ENCODE data around the gene H2BW1.
"Not testable (repeated sequence)": the region's sequence is repeated elsewhere in the genome, so short reads cannot be mapped to it uniquely, and the experiment has no call there.

Gene H2BW1, protein sequence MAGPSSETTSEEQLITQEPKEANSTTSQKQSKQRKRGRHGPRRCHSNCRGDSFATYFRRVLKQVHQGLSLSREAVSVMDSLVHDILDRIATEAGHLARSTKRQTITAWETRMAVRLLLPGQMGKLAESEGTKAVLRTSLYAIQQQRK

DNA sequence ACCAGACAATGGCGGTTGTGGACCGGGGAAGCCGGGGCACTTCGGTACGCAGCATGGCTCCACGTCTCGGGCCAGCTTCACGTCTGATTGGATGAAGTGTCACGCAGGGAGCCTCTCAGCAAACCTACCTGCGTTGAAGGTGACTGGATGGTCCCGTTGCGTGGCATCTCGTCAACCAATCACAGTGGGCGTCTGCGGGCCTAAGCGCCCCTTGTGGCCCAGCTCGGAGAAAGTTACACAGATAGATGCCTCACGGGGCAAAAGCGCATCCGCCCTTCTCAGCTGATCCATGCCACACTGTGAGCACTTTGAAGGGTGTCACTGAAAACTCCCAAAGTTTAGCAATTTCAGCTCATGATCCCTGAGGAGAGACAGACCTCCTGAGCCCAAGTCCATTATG, at the start of gene H2BW1:
Gene H2BW1 (minus strand): TSS at position 103 of the 400 bp plus-strand sequence. CDS start 132 bp downstream, outside the sequence.
- no peak for DNase-seq (ENCODE audit: low read depth)
- H3K4me3 ChIP-seq (ENCODE audit: low read depth, low read length): no peak within 1 kb of the TSS

DNA sequence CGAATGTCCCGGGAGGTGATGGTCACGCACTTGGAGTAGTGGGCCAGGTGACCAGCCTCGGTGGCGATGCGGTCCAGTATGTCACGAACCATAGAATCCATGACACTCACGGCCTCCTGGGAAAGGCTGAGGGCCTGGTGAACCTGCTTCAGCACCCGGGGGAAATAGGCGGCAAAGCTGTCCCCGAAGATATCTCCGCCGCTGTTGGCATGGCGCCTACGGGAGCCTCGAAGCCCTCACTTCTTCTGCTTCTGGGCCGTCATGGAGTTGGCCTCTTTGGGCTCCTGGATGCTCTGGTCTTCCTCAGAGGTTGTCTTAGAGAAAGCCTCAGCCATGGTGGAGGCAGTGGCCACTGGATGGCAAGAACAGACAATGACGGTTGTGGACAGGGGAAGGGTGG, 49.1 kb upstream of the H2BW1 start:
- DNase-seq (ENCODE audit: low read depth); H3K4me3 ChIP-seq (ENCODE audit: low read depth, low read length): not testable (repeated sequence)

DNA sequence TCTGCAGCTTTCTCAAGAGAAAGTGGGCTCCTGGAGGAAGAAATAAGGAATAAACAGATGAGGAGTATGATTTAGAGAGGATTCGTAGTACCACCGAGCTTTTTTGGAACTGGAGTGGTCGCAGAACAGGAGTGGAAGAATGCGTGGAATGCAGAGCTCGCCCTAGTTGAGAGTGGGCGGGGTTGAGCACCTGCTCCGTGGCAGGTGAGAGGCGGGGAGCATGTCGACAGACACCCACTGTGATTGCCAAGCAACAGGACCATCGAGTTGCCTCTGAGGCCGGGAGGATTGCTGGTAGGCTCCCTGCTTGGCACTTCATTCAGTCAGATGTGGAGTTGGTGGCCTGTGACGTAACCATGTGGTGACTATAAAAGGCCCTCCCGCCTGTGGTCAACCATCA, 41.4 kb upstream of the H2BW1 start:
- DNase-seq (ENCODE audit: low read depth); H3K4me3 ChIP-seq (ENCODE audit: low read depth, low read length): not testable (repeated sequence)

DNA sequence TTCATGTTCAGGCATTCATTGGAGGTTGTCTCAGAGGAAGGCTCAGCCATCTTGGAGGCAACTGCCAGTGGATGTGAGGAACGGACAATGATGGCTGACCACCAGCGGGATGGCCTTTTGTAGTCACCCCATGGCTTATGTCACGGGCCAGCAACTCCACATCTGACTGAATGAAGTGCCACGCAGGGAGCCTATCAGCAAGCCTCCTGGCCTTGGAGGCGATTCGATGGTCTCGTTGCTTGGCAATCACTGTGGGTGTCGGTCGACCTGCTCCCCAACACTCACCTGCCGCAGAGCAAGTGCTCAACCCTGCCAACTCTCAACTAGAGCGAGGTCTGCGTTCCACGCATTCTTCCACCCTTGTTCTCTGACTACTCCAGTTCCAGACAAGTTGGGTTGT, 33.7 kb upstream of the H2BW1 start:
- no peak overlapping the region for H3K4me3 ChIP-seq (ENCODE audit: low read depth, low read length)
- DNase-seq (ENCODE audit: low read depth): no peak

DNA sequence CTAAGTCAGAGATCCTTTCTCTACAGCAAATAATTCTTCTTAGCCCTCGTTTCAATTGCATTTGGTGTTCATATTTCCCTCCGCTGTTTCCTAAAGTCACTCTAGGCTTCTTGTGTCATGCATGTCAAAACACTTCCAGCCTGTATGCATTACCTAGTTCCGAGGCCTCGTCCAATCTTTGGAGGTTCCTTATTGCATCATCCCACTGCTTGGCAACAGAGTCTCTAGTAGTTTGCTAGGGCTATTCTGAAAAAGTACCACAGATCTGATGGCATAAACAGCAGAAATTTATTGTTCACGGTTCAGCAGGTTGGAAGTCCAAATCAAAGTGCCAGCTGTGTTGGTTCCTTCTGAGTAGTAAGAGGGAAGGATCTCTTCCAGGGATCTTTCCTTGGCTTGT, 32.1 kb upstream of the H2BW1 start:
- no peak for DNase-seq (ENCODE audit: low read depth)
- no peak overlapping the region for H3K4me3 ChIP-seq (ENCODE audit: low read depth, low read length)

DNA sequence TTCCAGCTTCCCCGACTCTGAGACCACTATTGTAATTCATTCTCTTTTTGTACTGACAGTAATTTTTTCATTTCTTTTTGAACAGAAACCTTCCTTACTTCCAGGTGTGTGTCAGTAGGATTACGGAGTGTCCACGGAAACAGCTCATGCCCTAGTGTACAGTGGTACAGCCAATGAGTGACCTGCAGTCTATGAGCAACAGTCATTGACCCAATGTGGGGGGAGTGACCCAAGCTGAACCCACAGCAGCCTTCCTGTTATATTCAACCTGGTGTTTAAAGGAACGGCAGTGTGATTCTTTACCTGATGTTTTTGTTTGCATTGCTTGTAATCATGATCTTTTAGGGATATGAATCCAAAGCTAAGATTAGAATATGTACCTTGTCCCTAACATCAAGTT, 27.5 kb upstream of the H2BW1 start:
- H3K4me3 ChIP-seq (ENCODE audit: low read depth, low read length): no peak overlapping the region
- no peak for DNase-seq (ENCODE audit: low read depth)

DNA sequence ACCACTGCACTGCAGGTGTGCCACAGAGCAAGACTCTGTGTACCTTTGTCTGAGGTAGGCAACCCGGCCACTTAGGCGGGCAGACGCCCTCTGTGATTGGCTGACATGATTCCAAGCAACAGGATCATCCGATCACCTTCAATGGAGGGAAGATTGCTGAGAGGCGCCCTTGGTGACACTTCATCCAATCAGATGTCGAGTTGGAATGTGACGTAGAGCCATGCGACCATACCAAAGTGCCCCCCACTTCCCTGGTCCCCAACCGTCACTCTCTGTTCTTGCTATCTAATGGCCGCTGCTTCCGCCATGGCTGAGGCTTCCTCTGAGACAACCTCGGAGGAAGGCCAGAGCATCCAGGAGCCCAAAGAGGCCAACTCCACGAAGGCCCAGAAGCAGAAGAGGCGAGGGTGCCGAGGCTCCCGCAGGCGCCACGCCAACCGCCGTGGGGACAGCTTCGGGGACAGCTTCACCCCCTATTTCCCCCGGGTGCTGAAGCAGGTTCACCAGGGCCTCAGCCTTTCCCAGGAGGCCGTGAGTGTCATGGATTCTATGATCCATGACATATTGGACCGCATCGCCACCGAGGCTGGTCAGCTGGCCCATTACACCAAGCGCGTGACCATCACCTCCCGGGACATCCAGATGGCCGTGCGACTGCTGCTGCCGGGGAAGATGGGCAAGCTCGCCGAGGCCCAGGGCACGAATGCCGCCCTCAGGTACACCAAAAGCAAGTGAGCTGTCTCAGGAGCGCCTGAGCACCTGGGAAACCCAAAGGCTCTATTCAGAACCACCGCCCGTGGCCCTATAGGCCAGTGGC, 26.4 kb upstream of the H2BW1 start, which contains the start of gene H2BW2:
Gene H2BW2 (plus strand): TSS at position 268 of the 817 bp plus-strand sequence. CDS start 39 bp downstream, at position 307.
- no peak for DNase-seq (ENCODE audit: low read depth)

DNA sequence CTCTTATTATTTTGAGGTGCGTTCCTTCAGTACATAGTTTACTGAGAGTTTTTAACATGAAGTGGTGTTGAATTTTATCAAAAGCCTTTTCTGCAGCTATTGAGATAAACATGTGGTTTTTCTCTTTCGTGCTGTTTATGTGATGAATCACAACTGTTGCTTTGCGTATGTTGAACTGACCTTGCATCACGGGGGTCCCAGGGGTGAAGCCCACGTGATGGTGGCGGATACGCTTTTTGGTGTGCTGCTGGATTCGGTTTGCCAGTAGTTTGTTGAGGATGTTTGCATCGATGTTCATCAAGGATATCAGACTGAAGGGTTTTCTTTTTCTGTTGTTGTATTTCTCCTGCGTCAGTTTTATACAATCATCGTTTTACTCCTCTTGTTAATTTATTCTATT, 4.6 kb upstream of the H2BW1 start:
- no peak overlapping the region for H3K4me3 ChIP-seq (ENCODE audit: low read depth, low read length)
- no peak for DNase-seq (ENCODE audit: low read depth)

More for the DNA sequence above, 26.4 kb upstream of the H2BW1 start, which contains the start of gene H2BW2:
- no peak within 1 kb of the TSS for H3K4me3 ChIP-seq (ENCODE audit: low read depth, low read length)

DNA sequence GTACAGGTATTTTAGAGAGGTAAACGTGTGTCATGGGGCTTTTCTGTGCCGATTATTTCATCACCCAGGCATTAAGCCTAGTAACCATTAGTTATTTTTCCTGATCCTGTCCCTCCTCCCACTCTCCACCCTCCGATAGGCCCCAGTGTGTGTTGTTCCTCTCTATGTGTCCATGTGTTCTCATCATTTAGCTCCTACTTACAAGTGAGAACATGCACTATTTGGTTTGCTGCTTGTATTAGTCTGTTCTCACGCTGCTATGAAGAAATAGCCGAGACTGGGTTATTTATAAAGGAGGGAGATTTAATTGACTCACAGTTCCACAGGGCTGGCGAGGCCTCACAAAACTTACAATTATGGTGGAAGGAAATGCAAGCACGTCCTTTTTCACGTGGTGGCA, 2.1 kb upstream of the H2BW1 start:
- not testable (repeated sequence) for DNase-seq (ENCODE audit: low read depth)

DNA sequence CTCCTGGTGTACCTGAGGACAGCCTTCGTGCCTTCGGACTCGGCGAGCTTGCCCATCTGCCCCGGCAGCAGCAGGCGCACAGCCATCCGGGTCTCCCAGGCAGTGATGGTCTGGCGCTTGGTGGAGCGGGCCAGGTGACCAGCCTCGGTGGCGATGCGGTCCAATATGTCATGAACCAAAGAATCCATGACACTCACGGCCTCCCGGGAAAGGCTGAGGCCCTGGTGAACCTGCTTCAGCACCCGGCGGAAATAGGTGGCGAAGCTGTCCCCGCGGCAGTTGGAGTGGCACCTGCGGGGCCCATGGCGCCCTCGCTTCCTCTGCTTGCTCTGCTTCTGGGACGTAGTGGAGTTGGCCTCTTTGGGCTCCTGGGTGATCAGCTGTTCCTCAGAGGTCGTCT, 350 bp downstream of the H2BW1 start:
- H3K4me3 ChIP-seq (ENCODE audit: low read depth, low read length): no peak overlapping the region
- no peak for DNase-seq (ENCODE audit: low read depth)

More for the DNA sequence above, 2.1 kb upstream of the H2BW1 start:
- H3K4me3 ChIP-seq (ENCODE audit: low read depth, low read length): not testable (repeated sequence)

DNA sequence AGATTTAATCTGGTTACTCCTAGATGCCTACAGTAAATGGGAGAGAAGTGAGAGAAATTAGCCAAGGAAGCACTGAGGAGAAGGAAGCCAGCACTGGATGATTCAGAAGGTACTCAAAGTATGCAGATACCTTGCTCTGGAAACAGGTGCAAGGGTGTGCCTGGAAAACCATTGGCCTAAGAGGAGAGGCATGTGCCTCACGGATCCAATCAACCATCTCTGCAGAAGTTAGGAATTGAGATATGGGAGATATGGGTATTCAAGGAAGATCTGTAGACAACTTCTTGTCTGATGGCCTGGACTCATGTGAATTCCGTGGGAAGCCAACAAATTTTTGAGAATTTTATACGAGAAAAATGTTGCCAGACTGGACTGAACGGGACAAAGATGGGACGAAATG, 4.7 kb downstream of the H2BW1 start:
- H3K4me3 ChIP-seq (ENCODE audit: low read depth, low read length): no peak overlapping the region
- no peak for DNase-seq (ENCODE audit: low read depth)

DNA sequence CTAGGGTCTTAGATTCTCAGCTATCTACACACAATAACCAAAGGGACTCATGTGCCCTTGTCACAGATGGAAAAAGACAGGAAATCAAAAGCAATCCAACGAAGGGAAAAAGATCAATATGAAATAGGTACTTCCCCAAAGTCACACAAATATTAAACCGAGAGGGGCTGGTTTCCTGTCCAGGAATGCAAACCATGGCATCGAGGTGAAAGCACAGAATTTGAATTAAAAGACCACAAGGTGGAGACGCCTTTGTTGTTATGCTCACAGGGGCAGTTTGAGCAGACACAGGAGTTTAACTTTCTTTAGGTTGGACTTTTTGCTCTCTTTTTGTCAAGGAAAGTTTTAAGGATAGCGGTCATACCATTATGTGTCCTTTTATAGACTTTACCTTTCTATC, 14.3 kb downstream of the H2BW1 start:
- no peak for DNase-seq (ENCODE audit: low read depth)
- no peak overlapping the region for H3K4me3 ChIP-seq (ENCODE audit: low read depth, low read length)

DNA sequence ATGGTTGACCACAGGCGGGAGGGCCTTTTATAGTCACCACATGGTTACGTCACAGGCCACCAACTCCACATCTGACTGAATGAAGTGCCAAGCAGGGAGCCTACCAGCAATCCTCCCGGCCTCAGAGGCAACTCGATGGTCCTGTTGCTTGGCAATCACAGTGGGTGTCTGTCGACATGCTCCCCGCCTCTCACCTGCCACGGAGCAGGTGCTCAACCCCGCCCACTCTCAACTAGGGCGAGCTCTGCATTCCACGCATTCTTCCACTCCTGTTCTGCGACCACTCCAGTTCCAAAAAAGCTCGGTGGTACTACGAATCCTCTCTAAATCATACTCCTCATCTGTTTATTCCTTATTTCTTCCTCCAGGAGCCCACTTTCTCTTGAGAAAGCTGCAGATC, 30.0 kb downstream of the H2BW1 start:
- not testable (repeated sequence) for H3K4me3 ChIP-seq (ENCODE audit: low read depth, low read length)

DNA sequence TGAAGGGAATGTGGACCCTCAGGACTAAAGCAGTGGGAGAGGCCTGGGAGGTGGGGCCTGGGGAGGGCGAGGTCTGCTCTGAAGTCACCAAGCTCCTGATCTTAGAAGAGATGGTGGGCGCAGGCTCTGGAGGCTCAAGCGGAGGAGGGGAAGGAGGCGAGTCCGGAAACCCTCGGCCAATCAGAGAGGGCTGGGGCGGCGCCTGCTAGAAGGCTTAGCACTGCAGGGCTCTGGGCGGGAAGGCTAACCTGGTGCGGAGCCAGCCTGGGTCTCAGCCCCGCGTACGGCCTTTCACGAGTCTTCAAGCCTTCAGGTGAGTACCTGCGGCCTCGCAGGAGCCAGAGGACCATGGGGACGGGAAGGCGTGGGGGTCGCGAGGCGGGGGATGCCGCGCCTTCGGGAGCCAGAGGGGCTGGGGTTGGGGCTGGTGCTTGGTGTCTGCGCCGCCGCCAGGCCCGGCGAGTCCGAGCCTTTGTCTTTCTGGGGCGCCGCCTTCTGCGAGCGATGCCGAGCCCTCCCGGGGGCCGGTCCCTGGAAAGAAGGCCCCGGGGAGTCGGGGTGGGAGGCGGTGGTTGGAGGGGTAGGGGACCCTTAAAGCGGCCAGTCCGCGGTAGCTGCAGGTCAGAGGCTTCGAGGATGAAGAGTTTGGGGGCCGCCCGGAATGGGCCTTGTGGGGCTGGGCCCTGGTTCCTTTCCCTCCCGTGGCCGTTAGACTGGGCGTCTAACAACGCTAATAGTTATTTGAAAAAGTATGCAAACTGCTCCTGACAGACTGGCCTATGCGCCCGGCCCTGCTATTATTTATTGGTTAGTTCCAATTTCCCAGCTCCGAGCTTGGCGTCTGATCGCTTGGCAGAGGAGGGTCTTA, 50.9 kb downstream of the H2BW1 start, which contains the start of gene TMSB15B:
Gene TMSB15B (plus strand): TSS at position 217 of the 868 bp plus-strand sequence.
- not testable (repeated sequence) for H3K4me3 ChIP-seq (ENCODE audit: low read depth, low read length); DNase-seq (ENCODE audit: low read depth)

More for the DNA sequence above, 30.0 kb downstream of the H2BW1 start:
- DNase-seq (ENCODE audit: low read depth): not testable (repeated sequence)

Measured in skeletal muscle cell (primary cell).